ENCODE data around the gene CNTN5.
A peak's percentile ranks its signal among the peaks of the same experiment; 100 is the strongest.
"Not testable (repeated sequence)": the region's sequence is repeated elsewhere in the genome, so short reads cannot be mapped to it uniquely, and the experiment has no call there.

CNTN5 gene

DNA sequence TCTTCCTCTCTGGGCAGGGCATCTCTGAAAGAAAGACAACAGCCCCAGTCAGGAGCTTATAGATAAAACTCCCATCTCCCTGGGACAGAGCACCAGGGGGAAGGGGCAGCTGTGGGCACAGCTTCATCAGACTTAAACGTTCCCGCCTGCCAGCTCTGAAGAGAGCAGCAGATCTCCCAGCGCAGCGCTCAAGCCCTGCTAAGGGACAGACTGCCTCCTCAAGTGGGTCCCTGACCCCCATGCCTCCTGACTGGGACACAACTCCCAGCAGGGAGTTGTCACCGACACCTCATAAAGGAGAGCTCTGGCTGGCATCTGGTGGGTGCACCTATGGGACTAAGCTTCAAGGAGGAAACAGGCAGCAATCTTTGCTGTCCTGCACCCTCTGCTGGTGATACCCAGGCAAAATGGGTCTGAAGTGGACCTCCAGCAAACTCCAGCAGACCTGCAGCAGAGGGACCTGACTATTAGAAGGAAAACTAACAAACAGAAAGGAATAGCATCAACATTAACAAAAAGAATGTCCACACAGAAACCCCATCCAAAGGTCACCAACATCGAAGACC lies 1236.6 kb downstream of the CNTN5 start:
- DNase-seq: not testable (repeated sequence)

DNA sequence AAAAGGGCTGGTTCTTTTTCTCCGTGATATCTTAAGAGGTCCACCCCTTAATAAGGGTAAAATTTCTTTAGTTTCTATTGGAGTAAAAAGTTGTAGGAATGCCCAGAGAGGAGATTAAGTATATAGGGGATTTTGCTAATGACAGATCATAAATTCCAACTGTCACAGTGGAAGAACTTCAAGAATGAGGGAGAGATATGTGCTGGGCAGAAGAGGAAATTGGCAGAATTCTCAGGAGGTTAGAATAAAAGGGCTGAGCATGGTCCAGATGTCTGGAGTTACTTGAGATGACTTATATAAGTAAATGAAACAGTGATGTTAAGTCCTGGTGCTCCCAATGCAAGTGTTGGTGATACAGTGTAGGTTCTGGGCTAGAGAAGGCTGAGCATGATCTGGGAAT lies 1248.8 kb downstream of the CNTN5 start:
- no peak for DNase-seq

DNA sequence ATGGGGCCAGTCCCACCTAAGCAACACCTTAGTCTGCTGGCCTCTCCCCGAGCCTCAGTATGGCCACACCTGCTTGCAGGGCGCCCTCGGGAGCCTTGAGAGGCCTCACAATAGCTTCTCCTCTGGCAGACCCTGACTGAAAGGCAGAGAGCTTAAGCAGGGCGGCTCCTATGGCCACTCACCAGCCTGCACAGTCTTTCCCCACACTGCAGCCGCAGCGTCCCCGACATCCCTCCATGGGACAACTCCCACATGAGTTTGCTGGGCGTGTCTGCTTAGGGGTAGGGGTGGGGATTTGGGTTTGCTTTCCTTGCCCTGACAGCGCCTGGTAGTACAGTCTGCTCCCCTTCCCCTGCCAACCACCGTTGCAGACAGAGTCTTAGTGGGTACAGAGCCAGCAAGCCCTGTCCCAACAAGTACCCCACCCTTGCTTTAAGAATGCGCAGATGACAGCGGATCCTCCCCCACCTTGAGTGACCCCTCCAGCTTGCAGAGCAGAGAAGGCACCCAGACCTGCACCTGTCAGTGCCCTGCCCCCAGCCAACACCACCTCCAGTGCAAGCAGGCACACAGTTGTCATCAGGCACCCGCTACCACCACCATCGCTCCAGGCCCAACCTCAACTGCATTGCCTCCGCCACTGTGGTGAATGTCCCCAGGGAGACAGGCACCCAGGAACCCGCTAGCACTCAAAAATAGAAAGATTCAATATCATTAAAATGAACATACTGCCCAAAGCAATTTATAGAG lies 1252.5 kb downstream of the CNTN5 start:
- no peak for DNase-seq

DNA sequence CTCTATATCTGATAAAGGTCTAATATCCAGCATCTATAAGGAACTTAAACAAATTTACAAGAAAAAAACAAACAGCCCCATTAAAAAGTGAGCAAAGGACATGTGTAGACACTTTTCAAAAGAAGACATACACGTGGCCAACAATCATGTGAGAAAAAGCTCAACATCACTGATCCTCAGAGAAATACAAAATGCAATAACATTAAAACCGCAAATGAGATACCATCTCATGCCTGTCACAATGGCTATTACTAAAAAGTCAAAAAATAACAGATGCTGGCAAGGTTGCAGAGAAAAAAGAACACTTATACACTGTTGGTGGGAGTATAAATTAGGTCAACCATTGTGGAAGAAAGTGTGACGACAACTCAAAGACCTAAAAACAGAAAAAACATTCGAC lies 1253.7 kb downstream of the CNTN5 start:
- not testable (repeated sequence) for DNase-seq

DNA sequence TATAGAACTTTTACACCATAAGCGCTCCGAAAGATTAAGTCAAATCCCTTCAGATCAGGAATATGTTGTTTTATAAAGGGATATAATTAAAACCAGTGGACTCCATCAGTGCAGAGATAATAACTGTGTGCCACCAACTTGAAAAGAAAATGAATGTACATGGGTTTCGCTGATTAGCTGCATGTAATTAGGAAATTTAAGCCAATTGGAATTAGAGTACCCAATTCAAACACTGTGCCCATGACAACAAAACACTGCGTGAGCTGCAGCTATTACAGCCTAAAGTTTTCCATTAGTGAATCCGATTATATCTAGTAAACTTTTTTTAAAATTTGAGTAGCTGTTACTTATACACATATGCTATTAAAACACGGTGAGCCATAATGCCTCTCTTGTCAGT lies 1274.0 kb downstream of the CNTN5 start:
- no peak for DNase-seq

DNA sequence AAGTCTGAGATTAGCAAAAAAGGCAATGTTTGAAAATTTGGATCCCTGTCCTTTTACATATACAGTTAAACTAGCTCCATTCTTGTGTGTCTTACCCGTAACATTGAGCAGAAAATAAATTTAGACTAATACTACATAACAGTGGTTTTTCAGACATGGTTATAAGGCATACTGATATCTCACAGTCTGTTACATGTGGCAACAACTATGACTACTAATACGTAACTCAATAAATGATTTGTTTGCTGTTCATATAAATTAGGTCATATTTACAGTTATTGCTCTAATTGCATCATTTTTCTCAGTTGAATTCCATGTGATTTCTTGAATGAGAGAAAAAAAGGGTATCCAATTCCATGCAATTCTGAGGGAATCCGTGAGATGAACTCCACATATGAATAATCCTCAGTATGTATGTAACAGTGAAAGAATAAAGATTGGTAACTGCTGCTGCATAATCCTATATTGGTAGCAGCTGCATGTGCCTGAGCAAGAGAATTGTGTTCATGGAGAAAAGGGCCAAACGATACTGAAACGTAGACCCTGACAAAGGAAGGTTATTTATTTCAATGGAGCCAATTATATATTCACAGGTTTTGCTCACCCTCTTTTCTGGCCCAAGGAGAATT lies 1275.4 kb downstream of the CNTN5 start:
- DNase-seq: no peak

DNA sequence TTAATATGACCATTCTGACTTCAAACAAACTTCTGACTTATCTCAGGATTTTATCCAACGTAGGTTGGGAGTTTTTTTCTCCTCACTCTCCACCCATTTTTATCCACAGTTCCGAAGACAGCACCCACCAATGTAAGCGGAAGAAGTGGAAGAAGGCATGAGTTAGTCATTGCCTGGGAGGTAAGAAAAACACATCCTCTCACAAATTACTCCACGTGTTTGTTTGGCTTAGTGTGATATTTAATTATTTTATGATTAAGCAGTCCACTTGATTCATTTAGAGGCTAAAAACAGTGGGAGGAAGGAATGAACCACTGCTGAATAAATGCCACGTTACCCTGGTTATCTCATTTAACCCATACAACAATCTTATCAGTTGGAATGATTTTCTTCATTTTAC lies 1276.8 kb downstream of the CNTN5 start:
- DNase-seq: no peak

DNA sequence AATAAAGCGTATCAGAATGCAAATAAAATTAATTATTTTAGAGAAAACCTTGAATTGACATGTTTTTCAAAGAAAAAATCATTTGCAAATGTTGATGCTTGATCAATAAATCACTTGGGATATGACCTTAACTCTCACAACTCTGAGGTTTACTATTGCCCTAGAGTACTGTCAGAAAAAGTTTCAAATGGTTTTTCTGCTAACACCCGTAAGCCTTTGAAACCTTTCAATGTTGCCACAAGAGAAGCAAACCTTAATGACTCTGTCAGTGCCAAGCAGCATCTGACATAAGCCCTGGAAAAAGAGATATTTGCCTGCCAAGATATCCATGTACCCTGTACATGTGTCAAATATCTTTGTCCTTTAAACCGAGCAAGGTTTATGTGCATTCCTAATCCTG lies 1282.1 kb downstream of the CNTN5 start:
- DNase-seq: no peak

DNA sequence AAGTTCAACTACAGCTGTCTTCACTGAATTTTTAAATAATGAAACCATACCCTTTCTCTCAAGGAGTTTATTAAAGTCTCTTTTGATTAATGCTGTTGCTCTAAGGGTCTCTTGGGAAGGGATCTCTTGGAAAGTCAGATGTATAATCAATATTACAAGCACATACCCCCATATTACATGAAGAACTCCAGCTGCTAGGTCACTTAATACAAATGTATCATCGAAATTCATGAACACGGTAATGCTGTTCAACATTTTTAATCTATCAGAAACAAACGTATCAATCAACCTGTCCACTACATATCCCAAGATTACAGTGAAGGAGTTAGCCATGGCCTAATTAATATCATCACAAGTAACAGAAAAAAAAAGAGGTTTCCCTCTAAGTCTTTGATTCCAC lies 1283.1 kb downstream of the CNTN5 start:
- DNase-seq: no peak

DNA sequence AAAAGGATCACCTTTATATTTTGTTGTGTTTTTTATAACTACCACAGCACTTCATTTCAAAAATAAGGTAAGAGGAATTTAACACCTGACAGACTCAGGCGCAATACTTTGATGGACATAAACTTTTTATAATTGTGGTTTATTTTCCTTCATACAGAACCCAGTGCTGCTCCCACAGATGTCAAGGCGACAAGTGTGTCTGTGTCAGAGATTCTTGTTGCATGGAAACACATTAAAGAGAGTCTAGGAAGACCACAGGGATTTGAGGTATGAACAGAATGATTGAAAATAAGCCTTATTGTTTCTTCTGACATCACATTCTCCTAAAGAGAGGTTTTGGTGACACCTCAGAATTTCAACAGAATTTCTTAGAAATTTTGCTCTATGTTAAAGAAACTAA lies 1287.5 kb downstream of the CNTN5 start:
- DNase-seq: no peak

DNA sequence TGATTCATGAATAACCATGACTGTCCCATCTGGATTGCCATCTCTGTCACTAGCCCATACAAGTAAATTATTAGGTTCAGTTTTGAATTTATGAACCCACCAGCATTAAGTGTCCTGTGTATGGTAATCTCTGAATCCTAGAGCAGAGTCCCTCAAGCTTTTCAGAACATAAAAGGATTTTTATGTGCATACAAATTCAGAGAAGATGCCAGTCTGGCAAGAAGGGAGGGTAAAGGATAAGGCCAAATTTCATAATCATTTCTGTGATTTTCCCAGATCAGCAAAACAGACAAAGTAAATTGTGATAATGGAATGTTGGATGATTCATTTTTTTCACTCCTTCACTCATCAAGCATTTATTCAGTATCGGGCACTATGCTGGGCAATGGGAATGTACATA lies 1295.2 kb downstream of the CNTN5 start:
- DNase-seq: no peak

DNA sequence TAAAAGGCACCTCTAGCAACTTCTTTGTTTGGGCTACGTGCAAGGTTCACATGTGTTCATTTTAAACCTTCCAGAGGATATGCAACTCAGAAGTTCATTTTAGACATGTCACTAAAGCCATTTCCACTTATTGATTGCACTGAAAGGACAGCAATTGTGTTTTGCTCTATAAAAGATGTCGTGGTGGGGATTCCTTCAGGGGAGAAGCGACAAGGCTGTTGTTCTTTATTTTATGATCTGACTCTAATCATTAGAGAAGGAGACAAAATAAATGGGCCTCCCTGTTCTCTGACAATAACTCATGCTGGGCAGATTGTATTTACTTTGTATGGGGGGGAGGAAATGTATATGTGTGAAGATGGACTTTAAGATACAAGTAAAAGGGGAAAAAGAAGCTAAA lies 1296.2 kb downstream of the CNTN5 start:
- no peak for DNase-seq

DNA sequence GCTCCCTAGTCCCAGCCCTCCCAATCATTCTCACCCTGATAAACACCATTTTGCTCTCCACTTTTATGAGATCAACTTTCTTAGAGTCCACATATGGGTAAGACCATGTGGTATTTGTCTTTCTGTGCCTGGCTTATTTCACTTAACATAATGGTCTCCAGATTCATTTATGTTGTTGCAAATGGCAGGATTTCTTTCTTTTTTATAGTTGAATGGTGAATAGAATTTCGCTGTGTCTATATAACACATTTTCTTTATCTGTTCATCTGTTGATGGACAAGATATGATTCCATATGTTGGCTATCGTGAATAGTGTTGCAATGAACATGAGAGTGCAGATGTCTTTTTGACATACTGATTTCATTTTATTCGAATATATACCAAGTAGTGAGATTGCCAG lies 1298.9 kb downstream of the CNTN5 start:
- DNase-seq: no peak

DNA sequence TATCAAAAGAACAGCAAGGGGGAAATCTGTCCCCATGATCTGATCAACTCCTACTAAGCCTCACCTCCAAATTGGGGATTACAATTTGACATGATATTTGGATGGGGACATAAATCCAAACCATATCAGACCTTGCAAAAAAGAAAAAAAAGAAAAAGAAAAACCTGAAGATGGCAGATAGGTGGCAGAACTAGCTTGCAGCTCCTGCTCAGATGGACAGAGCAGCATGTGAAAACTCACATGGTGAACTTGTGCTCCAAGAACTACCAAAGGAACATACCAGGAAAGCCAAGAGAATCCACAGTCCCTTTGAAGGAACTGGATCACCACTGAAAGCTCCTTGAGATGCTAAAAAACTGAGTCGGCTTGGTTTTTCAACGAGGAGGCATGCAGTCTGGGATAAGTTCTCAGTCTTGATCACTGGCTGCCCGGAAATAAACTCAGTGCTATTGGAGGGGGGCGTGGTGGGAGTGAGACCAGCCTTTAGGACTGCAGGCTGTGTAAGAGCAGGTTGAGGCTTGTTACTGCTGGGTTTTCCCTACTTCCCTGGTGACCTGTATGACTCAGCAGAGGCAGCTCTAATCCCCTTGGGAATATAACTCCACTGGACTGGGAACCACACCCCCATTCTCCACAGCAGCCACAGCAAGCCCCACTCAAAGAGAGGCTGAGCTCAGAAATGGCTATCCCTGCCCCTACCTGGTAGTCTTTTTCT lies 1308.0 kb downstream of the CNTN5 start:
- DNase-seq: peak; percentile 30 to 40

DNA sequence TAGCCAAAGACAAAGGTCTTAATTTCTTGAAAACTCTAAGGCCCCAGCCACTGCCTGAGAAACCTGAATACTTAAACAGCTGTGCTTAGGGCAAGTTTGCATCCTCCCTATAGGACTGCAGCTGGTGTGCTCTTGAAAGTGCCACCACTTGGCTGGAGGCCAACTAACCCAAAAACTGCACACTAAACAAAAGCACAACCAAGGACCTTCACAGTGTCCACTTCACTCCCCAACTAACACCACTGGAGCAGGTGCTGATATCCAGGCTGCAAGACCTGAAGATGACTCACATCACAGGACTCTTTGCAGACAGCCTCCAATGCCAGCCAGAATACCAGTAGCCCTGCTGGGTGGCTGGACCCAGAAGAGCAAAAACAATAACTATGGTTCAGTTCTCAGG lies 1308.6 kb downstream of the CNTN5 start:
- DNase-seq: peak in 1 of 2 experiments; percentile 40

DNA sequence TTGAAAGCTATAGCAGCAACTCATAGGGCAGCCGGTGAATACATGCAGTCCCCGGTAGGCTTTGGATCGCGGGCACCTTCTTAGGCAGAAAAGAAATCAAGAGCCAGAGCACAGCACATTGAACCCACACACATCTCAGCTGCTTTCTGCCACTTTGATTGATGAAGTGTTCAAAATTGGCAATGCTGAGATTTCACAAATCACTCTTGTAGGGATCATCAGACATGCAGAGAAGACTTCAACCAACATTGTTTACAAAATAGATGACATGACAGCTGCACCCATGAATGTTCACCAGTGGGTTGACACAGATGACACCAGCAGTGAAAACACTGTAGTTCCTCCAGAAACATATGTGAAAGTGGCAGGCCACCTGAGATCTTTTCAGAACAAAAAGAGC lies 1316.1 kb downstream of the CNTN5 start:
- no peak for DNase-seq

DNA sequence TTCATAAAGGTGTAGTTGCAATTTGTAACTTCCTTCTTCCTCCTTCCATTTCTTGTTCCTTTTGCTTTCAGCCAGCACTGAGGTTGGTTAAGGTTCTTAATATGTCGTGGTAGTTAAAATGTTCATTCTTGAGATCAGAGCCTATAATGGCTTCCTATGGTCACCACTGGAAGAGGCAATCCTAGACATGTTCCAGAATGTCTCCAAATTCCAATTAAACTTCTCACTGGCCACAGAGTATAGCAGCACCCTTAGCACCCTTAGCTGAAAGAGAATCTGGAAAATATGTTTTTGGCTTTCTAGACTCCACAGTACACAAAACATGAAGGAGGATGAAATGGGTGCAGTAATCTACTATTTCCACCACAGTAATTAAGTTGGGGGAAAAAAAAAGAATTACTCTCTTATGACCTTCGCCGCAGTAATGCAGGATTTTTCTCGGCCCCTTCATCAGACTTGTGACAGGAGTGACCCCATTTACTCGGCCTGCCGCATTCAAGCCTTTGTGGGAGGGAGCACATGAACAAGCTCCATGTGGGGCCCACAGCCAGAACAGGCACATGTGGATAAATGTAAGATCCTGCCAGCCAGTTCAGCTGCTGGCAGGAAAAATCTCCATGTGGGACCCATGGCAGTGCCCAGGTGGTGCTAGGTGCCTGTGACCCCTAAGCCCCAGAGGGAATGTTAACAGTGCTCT lies 1317.5 kb downstream of the CNTN5 start:
- DNase-seq: no peak

DNA sequence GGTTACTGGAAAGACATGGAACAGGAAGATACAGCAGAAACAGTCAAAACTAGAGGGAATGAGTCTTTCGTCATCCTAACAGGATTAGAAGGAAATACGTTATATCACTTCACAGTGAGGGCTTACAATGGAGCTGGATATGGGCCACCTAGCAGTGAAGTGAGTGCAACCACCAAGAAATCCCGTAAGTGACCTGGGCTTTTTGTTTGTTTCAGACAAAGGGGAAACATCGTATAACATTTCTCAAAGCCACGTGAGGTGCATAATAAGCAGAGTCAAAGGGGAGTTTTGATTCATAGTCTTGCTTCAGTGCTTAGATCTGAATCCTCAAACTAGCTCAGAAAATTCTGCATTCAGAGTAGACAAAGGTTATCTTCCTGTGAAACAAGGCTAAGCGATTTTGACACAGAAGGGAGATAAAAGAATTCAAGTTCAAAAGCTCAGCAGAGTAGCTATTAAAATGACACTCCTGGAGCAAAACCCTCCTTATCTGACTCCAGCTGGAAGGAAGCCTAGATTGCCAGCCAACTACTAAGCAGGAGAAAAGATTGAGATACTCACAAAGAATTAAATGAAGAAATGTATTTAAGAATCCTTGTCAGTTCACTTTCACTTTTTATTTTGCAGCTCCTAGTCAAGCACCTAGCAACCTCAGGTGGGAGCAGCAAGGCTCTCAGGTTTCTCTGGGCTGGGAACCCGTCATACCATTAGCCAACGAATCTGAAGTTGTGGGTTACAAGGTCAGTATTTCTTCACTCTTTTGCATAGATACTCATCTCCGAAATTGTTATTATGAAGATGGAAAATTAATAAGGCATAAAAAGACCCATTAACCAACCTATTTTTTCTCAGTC lies 1319.9 kb downstream of the CNTN5 start:
- no peak for DNase-seq

DNA sequence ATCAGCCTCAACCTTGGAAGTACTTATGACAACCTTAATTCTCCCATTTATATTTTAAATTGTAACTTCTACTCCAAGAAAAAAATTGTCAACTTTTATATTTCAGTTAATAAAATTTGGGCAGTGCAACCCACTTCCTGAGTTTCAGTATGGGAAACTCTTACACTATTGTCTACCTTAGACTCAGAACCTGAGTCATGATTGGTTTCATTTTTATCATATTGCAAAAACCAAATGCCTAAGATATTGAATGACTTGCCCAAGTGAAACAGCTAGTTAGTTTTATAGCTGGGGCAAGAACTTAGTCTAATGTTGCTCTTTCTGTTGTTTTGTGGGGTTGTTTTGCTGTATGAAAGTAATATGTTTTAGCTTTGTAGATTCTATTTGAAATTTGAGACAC lies 1332.3 kb downstream of the CNTN5 start:
- no peak for DNase-seq

DNA sequence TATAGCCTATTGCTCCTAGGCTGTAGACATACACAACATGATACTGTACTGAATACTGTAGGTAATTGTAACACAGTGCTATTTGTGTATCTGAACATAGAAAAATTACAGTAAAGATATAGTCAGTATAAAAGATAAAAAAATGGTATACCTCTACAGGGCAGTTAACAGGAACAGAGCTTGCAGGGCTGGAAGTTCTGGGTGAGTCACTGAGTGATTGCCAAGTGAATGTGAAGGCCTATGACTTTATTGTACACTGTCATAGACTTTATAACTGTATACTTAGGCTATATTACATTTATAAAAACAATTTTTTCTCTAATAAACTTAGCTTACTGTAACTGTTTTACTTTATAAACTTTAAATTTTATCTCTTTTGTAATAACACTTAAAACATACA lies 1334.0 kb downstream of the CNTN5 start:
- no peak for DNase-seq

DNA sequence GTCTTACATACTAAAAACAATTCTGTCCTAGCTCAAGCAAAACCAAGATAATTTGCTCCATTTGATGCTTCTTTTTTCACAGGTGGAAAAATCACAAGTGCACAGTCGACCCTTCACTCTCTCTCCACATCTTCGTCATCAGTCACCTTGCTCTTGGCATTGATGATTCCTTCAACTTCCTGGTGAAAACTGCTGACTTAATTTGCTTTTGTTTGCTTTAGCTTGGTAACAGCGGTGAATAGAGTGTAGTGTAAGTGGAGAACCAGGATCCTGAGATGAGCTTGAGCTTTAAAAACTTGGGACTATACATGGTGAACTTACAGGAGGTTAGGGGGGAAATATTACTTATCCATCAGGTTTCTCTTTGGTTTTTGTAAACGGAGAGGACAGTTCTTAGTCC lies 1335.3 kb downstream of the CNTN5 start:
- DNase-seq: no peak

DNA sequence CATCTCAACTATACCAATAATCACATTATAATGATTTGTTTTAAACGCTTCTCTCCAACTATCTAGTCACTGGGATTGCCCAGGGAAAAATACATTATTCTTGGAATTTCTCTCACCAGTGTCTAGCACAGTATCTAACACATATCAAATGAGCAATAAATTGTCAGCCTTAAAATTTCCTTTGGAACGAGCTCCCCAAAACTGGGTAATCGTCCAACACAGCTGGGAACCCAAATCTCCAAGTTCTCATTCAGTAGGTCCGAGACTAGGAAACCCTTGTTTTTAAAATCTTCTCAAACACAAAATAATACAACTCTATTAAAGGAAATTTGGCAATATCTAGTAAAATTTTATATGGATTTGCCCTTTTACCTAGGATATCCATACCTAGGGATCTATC lies 1338.5 kb downstream of the CNTN5 start:
- DNase-seq: no peak
